H9 (cell line): ENCODE measurements around the gene CKLF. TPM values are rescaled to one million over a fixed set of nuclear protein-coding genes. Genes with fewer than 3 reads are reported as not detected.

Experiments
- DNase-seq: peaks from one replicate; pipeline ENCODE4 v3.0.0-alpha.2; 2017
- H2AFZ ChIP-seq: one replicate; pipeline ENCODE4 v1.6.1; 2013; ENCODE audit warnings: mild to moderate bottlenecking, low read length, control low read depth, moderate library complexity
- H2AK5ac ChIP-seq: 2 replicates; pipeline ENCODE4 v1.6.1; 2013; ENCODE audit warnings: low read length, control low read depth, mixed read lengths; ENCODE audit not compliant: insufficient read length
- H2BK120ac ChIP-seq: one replicate; pipeline ENCODE4 v1.6.1; 2013; ENCODE audit warnings: low read depth, mild to moderate bottlenecking, low read length, control low read depth, inconsistent platforms; ENCODE audit not compliant: poor library complexity, severe bottlenecking
- H2BK12ac ChIP-seq: 2 replicates; pipeline ENCODE4 v1.6.1; 2013; ENCODE audit warnings: low read length, control low read depth, mixed read lengths, low read depth; ENCODE audit not compliant: insufficient read length
- H2BK15ac ChIP-seq: 2 replicates; pipeline ENCODE4 v1.6.1; 2013; ENCODE audit warnings: low read depth, low read length, control low read depth
- H2BK20ac ChIP-seq: one replicate; pipeline ENCODE4 v1.6.1; 2013; ENCODE audit warnings: low read depth, mild to moderate bottlenecking, low read length, control low read depth, inconsistent platforms; ENCODE audit not compliant: poor library complexity, severe bottlenecking
- H2BK5ac ChIP-seq: 2 replicates; pipeline ENCODE4 v1.6.1; 2013; ENCODE audit warnings: low read length, control low read depth, mixed read lengths; ENCODE audit not compliant: insufficient read length
- H3K14ac ChIP-seq: 2 replicates; pipeline ENCODE4 v1.6.1; 2013; ENCODE audit warnings: low read length, control low read depth; ENCODE audit not compliant: insufficient read depth
- H3K18ac ChIP-seq: 2 replicates; pipeline ENCODE4 v1.6.1; 2013; ENCODE audit warnings: low read depth, mild to moderate bottlenecking, mixed read lengths, low read length, control low read depth; ENCODE audit not compliant: insufficient read length
- H3K23ac ChIP-seq: 2 replicates; pipeline ENCODE4 v1.6.1; 2013; ENCODE audit warnings: low read length, control low read depth, mixed read lengths, low read depth; ENCODE audit not compliant: insufficient read length
- H3K23me2 ChIP-seq: 2 replicates; pipeline ENCODE4 v1.6.1; 2013; ENCODE audit warnings: low read depth, mild to moderate bottlenecking, mixed read lengths, low read length, control low read depth; ENCODE audit not compliant: insufficient read length, poor library complexity, severe bottlenecking
- H3K27ac ChIP-seq: 2 replicates; pipeline ENCODE4 v1.5.1; 2013; ENCODE audit warnings: low read length, control low read depth, mixed read lengths, low read depth; ENCODE audit not compliant: insufficient read length
- H3K27me3 ChIP-seq: 2 replicates; pipeline ENCODE4 v1.6.1; 2013; ENCODE audit warnings: low read length, control low read depth, inconsistent platforms; ENCODE audit not compliant: insufficient read depth
- H3K4ac ChIP-seq: 2 replicates; pipeline ENCODE4 v1.6.1; 2013; ENCODE audit warnings: low read depth, mild to moderate bottlenecking, control low read depth, inconsistent platforms, low read length, moderate library complexity
- H3K4me1 ChIP-seq: 2 replicates; pipeline ENCODE4 v1.6.1; 2013; ENCODE audit warnings: low read length, control low read depth, inconsistent platforms; ENCODE audit not compliant: insufficient read depth
- H3K4me2 ChIP-seq: 2 replicates; pipeline ENCODE4 v1.6.1; 2013; ENCODE audit warnings: low read length, control low read depth, mixed read lengths; ENCODE audit not compliant: insufficient read length, insufficient read depth
- H3K56ac ChIP-seq: 2 replicates; pipeline ENCODE4 v1.6.1; 2013; ENCODE audit warnings: low read depth, mild to moderate bottlenecking, mixed read lengths, low read length, control low read depth; ENCODE audit not compliant: insufficient read length
- H3K79me1 ChIP-seq: 2 replicates; pipeline ENCODE4 v1.6.1; 2013; ENCODE audit warnings: low read depth, mild to moderate bottlenecking, moderate library complexity, low read length, control low read depth, inconsistent platforms; ENCODE audit not compliant: insufficient read depth, poor library complexity, severe bottlenecking
- H3K79me2 ChIP-seq: 2 replicates; pipeline ENCODE4 v1.6.1; 2013; ENCODE audit warnings: low read length, control low read depth, inconsistent platforms; ENCODE audit not compliant: insufficient read depth
- H3K9ac ChIP-seq: 2 replicates; pipeline ENCODE4 v1.6.1; 2013; ENCODE audit warnings: low read length, control low read depth, mixed read lengths; ENCODE audit not compliant: insufficient read length; ENCODE audit errors: extremely low read depth
- H3K9me3 ChIP-seq: one replicate; pipeline ENCODE4 v1.6.1; 2013; ENCODE audit warnings: low read depth, low read length, inconsistent platforms; ENCODE audit not compliant: control insufficient read depth
- H3T11ph ChIP-seq: one replicate; pipeline ENCODE4 v1.6.1; 2013; ENCODE audit warnings: mild to moderate bottlenecking, low read length, control low read depth, inconsistent platforms
- H4K20me1 ChIP-seq: one replicate; pipeline ENCODE4 v1.6.1; 2013; ENCODE audit not compliant: control insufficient read depth, insufficient read length, insufficient read depth
- H4K5ac ChIP-seq: 2 replicates; pipeline ENCODE4 v1.6.1; 2013; ENCODE audit warnings: low read depth, mild to moderate bottlenecking, mixed read lengths, low read length, control low read depth; ENCODE audit not compliant: insufficient read length
- H4K8ac ChIP-seq: replicated peaks from 2 replicates; pipeline ENCODE4 v1.6.1; 2013; ENCODE audit warnings: low read length, control low read depth, mixed read lengths, low read depth; ENCODE audit not compliant: insufficient read length
- H4K91ac ChIP-seq: 2 replicates; pipeline ENCODE4 v1.6.1; 2013; ENCODE audit warnings: low read depth, mild to moderate bottlenecking, moderate library complexity, mixed read lengths, low read length, control low read depth; ENCODE audit not compliant: insufficient read length
- H3K27ac Mint-ChIP-seq, 3 experiments: 2 replicates in 2 of 3; 3 replicates in 1 of 3; pipeline ENCODE4 v1.8.0; 2020 to 2021; ENCODE audit warnings: mixed read lengths in 3 of 3, mild to moderate bottlenecking in 1 of 3, moderate library complexity in 1 of 3
- H3K27me3 Mint-ChIP-seq: 2 replicates; pipeline ENCODE4 v1.8.0; 2021; ENCODE audit warnings: low read depth, mild to moderate bottlenecking, moderate library complexity, mixed read lengths
- H3K36me3 Mint-ChIP-seq, 3 experiments: 2 replicates in 2 of 3; 3 replicates in 1 of 3; pipeline ENCODE4 v1.8.0; 2020 to 2021; ENCODE audit warnings: low read depth in 3 of 3, mixed read lengths in 3 of 3; ENCODE audit not compliant: insufficient read depth in 1 of 3
- H3K4me1 Mint-ChIP-seq, 2 experiments: 2 replicates each; pipeline ENCODE4 v1.8.0; 2020; ENCODE audit warnings: mixed read lengths in 2 of 2
- H3K4me3 Mint-ChIP-seq, 2 experiments: 2 replicates in 1 of 2; 3 replicates in 1 of 2; pipeline ENCODE4 v1.8.0; 2020 to 2021; ENCODE audit warnings: mild to moderate bottlenecking in 2 of 2, mixed read lengths in 2 of 2, moderate library complexity in 1 of 2
- H3K9me3 Mint-ChIP-seq, 2 experiments: 2 replicates in 1 of 2; 3 replicates in 1 of 2; pipeline ENCODE4 v1.8.0; 2020; ENCODE audit warnings: mild to moderate bottlenecking in 2 of 2, mixed read lengths in 2 of 2, moderate library complexity in 1 of 2
- WGBS: extraction: QIAGEN DNeasy Blood & Tissue Kit; methylation state at CpG from one replicate; pipeline ENCODE4 v1.1.7; 2013; ENCODE audit warnings: missing lambda C conversion rate, low lambda C conversion rate, mixed read lengths; ENCODE audit not compliant: insufficient read length; ENCODE audit errors: extremely low coverage; 5-methylcytosine and 5-hydroxymethylcytosine counted together
- total RNA-seq: library from RNA; stranded (reverse); gene quantifications from 2 replicates; pipeline ENCODE4 v1.2.1, GENCODE V29; 2021
- TF ChIP-seq, protein P1 (sequence below): fragments of 200-600 bp; sonication (generic); conservative IDR thresholded peaks from 3 replicates; pipeline ENCODE4 v1.8.0; 2021; ENCODE audit warnings: antibody characterized with exemption, mild to moderate bottlenecking

Gene CKLF
- total RNA-seq, 1 experiment from 2014 or later = 23.1 TPM

DNA sequence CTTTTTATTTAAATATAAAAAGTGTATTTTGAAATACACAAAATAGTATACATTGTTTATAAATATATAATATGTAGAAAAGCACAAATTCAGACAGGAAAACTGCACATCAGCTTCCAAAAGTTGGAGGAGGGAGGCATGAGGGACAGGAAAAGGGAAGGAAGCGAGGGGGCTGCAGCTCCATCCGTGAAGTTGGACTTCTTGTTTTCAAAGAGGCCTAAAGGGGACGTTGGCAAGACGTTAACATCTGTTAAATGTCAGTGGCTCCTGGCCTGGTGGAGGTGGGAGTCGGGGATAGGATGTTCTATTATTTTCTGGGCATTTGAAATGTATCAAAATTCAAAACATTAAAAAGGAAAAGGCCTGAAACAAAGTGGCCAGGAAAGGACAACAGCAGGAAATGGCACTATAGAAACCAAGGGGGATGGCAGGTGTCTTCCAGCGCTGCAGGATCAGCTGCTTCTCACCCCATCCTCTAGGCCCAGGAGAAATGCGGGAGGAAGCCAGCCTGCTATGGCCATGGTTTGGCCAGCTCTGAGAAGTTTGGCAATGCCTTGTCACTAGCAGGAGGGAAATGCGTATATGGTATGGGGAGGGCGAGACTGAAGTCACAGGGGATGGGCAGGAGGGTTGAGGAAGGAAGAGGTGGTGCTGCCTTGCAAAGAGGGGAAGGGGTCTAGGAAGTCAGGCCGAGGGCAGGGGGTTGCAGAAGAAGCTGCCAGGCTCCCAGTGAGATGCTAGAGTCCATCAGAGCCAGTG lies 33.3 kb downstream of the CKLF start:
- no peak overlapping the region for H3K27ac ChIP-seq
- no peak overlapping the region for H2BK12ac ChIP-seq
- no peak for DNase-seq
- no peak overlapping the region for H2BK5ac ChIP-seq
- H4K5ac ChIP-seq = no peak overlapping the region
- TF ChIP-seq, protein P1, sequence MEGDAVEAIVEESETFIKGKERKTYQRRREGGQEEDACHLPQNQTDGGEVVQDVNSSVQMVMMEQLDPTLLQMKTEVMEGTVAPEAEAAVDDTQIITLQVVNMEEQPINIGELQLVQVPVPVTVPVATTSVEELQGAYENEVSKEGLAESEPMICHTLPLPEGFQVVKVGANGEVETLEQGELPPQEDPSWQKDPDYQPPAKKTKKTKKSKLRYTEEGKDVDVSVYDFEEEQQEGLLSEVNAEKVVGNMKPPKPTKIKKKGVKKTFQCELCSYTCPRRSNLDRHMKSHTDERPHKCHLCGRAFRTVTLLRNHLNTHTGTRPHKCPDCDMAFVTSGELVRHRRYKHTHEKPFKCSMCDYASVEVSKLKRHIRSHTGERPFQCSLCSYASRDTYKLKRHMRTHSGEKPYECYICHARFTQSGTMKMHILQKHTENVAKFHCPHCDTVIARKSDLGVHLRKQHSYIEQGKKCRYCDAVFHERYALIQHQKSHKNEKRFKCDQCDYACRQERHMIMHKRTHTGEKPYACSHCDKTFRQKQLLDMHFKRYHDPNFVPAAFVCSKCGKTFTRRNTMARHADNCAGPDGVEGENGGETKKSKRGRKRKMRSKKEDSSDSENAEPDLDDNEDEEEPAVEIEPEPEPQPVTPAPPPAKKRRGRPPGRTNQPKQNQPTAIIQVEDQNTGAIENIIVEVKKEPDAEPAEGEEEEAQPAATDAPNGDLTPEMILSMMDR = no peak
- Mint-ChIP-seq H3K4me3 (no peak overlapping the region), H3K9me3 (no peaks in the 10 kb centered on the region), H3K4me1 (peaks cover 20 to 26% of the 10 kb centered on the region in 2 experiments), H3K27me3 (no peaks in the 10 kb centered on the region; the same call in 1 of the 2 replicates), H3K36me3 (no peaks in the 10 kb centered on the region), H3K27ac (no peak overlapping the region; a peak in 1 of 7 replicates)
- H3K23me2 ChIP-seq = no peaks in the 10 kb centered on the region
- no peak overlapping the region for H2BK120ac ChIP-seq
- no peak overlapping the region for H3K9ac ChIP-seq
- H3K23ac ChIP-seq = no peak overlapping the region
- no peaks in the 10 kb centered on the region for H3K4me1 ChIP-seq
- no peak overlapping the region for H2BK20ac ChIP-seq
- no peak overlapping the region for H3K4me2 ChIP-seq
- H3K9me3 ChIP-seq = no peaks in the 10 kb centered on the region
- no peak overlapping the region for H3K4ac ChIP-seq
- no peaks in the 10 kb centered on the region for H3K79me1 ChIP-seq
- H3T11ph ChIP-seq = no peak overlapping the region
- no peak overlapping the region for H2AK5ac ChIP-seq
- no peak overlapping the region for H4K8ac ChIP-seq
- no peaks in the 10 kb centered on the region for H4K20me1 ChIP-seq
- no peaks in the 10 kb centered on the region for H3K79me2 ChIP-seq
- H2BK15ac ChIP-seq = no peak overlapping the region
- no peak overlapping the region for H3K56ac ChIP-seq
- H3K27me3 ChIP-seq = no peaks in the 10 kb centered on the region
- no CpG with 5 or more reads among the region's 10 CpGs for WGBS
- no peak overlapping the region for H3K18ac ChIP-seq
- no peak overlapping the region for H3K14ac ChIP-seq
- H2AFZ ChIP-seq = no peak overlapping the region
- no peak overlapping the region for H4K91ac ChIP-seq
